BE2C (cell line): Measurements from ENCODE around the gene UNKL.

Experiments
- DNase-seq: peaks from one replicate; pipeline ENCODE4 v3.0.0-alpha.2; 2020
- H3K27me3 ChIP-seq: fragments of 250-450 bp; sonication (Bioruptor Pico); 2 replicates; pipeline ENCODE4 v1.5.1; 2020; ENCODE audit warnings: mild to moderate bottlenecking
- H3K36me3 ChIP-seq: fragments of 250-450 bp; sonication (Bioruptor Pico); 2 replicates; pipeline ENCODE4 v1.5.1; 2020; ENCODE audit warnings: mild to moderate bottlenecking
- H3K4me1 ChIP-seq: fragments of 250-450 bp; sonication (Bioruptor Pico); 2 replicates; pipeline ENCODE4 v1.5.1; 2020
- H3K4me3 ChIP-seq: 2 replicates; pipeline ENCODE4 v1.5.1; 2011; ENCODE audit warnings: low read depth, low read length
- H3K9me3 ChIP-seq: fragments of 250-450 bp; sonication (Bioruptor Pico); 2 replicates; pipeline ENCODE4 v1.5.1; 2020
- CTCF ChIP-seq: IDR thresholded peaks from 2 replicates; pipeline ENCODE4 v1.5.1; 2012; ENCODE audit warnings: mild to moderate bottlenecking, low read depth, low read length

The UNKL gene

GRCh38 chr16:1385232-1385631 lies 29.3 kb downstream of the UNKL start:
- Histone ChIP-seq H3K27me3 (no peaks in the 10 kb centered on the region), H3K9me3 (no peaks in the 10 kb centered on the region), H3K36me3 (no peaks in the 10 kb centered on the region), H3K4me1 (no peaks in the 10 kb centered on the region), H3K4me3 (no peak overlapping the region)
- no peak for TF ChIP-seq CTCF
- no peak for DNase-seq

- DNase-seq = no peak
- H3K27me3 ChIP-seq = no peaks in the 10 kb centered on the region
- TF ChIP-seq CTCF = no peak
- no peaks in the 10 kb centered on the region for H3K4me1 ChIP-seq
- no peak overlapping the region for H3K4me3 ChIP-seq
- no peaks in the 10 kb centered on the region for H3K36me3 ChIP-seq
- no peaks in the 10 kb centered on the region for H3K9me3 ChIP-seq
Measured at GRCh38 chr16:1383556-1383955, 30.9 kb downstream of the UNKL start.

GRCh38 chr16:1381612-1382406 lies 32.7 kb downstream of the UNKL start:
- H3K36me3 ChIP-seq = no peaks in the 10 kb centered on the region
- TF ChIP-seq CTCF = no peak
- no peak for DNase-seq

GRCh38 chr16:1380195-1380594 lies 34.3 kb downstream of the UNKL start:
- H3K4me3 ChIP-seq = peak overlapping the region; percentile 58
- TF ChIP-seq CTCF = no peak
- no peak for DNase-seq

More at GRCh38 chr16:1381612-1382406, 32.7 kb downstream of the UNKL start:
- Histone ChIP-seq H3K4me3 (no peak overlapping the region), H3K9me3 (no peaks in the 10 kb centered on the region), H3K4me1 (peaks cover 5% of the 10 kb centered on the region; the same call in 1 of the 2 replicates), H3K27me3 (no peaks in the 10 kb centered on the region)

GRCh38 chr16:1379304-1380076 lies 35.0 kb downstream of the UNKL start:
- Histone ChIP-seq H3K4me3 (peak overlapping the region; percentile 88), H3K27me3 (no peaks in the 10 kb centered on the region), H3K36me3 (peaks cover 2% of the 10 kb centered on the region; the same call in 1 of the 2 replicates), H3K9me3 (no peaks in the 10 kb centered on the region), H3K4me1 (peaks cover 5% of the 10 kb centered on the region; the same call in 1 of the 2 replicates)
- TF ChIP-seq CTCF = no peak
- DNase-seq = peak; percentile 86

More at GRCh38 chr16:1380195-1380594, 34.3 kb downstream of the UNKL start:
- H3K9me3 ChIP-seq = no peaks in the 10 kb centered on the region
- no peaks in the 10 kb centered on the region for H3K27me3 ChIP-seq
- H3K36me3 ChIP-seq = 0 out of 2 replicates have a peak, but pooled peaks cover 2% of the 10 kb centered on the region
- peaks cover 5% of the 10 kb centered on the region; the same call in 1 of the 2 replicates for H3K4me1 ChIP-seq
